ENCODE data around the gene CHURC1. TPM values are rescaled to one million over a fixed set of nuclear protein-coding genes. Genes with fewer than 3 reads are reported as not detected.

CHURC1 gene
- total RNA-seq, 1 donor from 2014 or later = 92.7 TPM

- DNase-seq (ENCODE audit: low read depth) = no peak
- peak overlapping the region; percentile 55 for H3K4me3 ChIP-seq (ENCODE audit: low read depth, low read length)
- TF ChIP-seq CTCF (conservative IDR thresholded peaks at IDR 0.05; ENCODE audit: low read depth, low read length) = no peak
Observed at GRCh38 chr14:64970776-64971477, 56.7 kb downstream of the CHURC1 start.

- no peak for DNase-seq (ENCODE audit: low read depth)
- TF ChIP-seq CTCF (conservative IDR thresholded peaks at IDR 0.05; ENCODE audit: low read depth, low read length) = no peak
- peak overlapping the region; percentile 55 for H3K4me3 ChIP-seq (ENCODE audit: low read depth, low read length)
Observed at GRCh38 chr14:64971491-64971942, 57.3 kb downstream of the CHURC1 start.

- DNase-seq (ENCODE audit: low read depth) = no peak
- peak within 1 kb of the TSS; percentile 56 for H3K4me3 ChIP-seq (ENCODE audit: low read depth, low read length)
- no peak for TF ChIP-seq CTCF (conservative IDR thresholded peaks at IDR 0.05; ENCODE audit: low read depth, low read length)
Observed at GRCh38 chr14:64971943-64972791, 57.9 kb downstream of the CHURC1 start, which contains the start of gene RAB15. Gene RAB15 (minus strand): TSS chr14:64972336. CDS start chr14:64972076, 260 bp downstream.

GRCh38 chr14:64973026-64973442, 58.8 kb downstream of the CHURC1 start:
- no peak overlapping the region for H3K4me3 ChIP-seq (ENCODE audit: low read depth, low read length)
- DNase-seq (ENCODE audit: low read depth) = no peak
- no peak for TF ChIP-seq CTCF (conservative IDR thresholded peaks at IDR 0.05; ENCODE audit: low read depth, low read length)

GRCh38 chr14:64973826-64974225, 59.6 kb downstream of the CHURC1 start:
- no peak for TF ChIP-seq CTCF (conservative IDR thresholded peaks at IDR 0.05; ENCODE audit: low read depth, low read length)
- DNase-seq (ENCODE audit: low read depth) = no peak
- no peak overlapping the region for H3K4me3 ChIP-seq (ENCODE audit: low read depth, low read length)

GRCh38 chr14:64974563-64974962, 60.3 kb downstream of the CHURC1 start:
- no peak for TF ChIP-seq CTCF (conservative IDR thresholded peaks at IDR 0.05; ENCODE audit: low read depth, low read length)
- DNase-seq (ENCODE audit: low read depth) = no peak
- H3K4me3 ChIP-seq (ENCODE audit: low read depth, low read length) = no peak overlapping the region

All from epithelial cell of proximal tubule (primary cell).